GM10266 (cell line): ENCODE results near the gene DSC1.

Source experiments
- DNase-seq: peaks from one replicate; pipeline ENCODE4 v3.0.0; 2012; ENCODE audit errors: extremely low spot score
- TF ChIP-seq, protein P1 (sequence below): IDR thresholded peaks from 2 replicates; pipeline ENCODE4 v1.5.1; 2012; ENCODE audit warnings: mild to moderate bottlenecking, low read depth; ENCODE audit not compliant: control insufficient read depth, insufficient read depth; ENCODE audit errors: missing control alignments

Gene DSC1, protein sequence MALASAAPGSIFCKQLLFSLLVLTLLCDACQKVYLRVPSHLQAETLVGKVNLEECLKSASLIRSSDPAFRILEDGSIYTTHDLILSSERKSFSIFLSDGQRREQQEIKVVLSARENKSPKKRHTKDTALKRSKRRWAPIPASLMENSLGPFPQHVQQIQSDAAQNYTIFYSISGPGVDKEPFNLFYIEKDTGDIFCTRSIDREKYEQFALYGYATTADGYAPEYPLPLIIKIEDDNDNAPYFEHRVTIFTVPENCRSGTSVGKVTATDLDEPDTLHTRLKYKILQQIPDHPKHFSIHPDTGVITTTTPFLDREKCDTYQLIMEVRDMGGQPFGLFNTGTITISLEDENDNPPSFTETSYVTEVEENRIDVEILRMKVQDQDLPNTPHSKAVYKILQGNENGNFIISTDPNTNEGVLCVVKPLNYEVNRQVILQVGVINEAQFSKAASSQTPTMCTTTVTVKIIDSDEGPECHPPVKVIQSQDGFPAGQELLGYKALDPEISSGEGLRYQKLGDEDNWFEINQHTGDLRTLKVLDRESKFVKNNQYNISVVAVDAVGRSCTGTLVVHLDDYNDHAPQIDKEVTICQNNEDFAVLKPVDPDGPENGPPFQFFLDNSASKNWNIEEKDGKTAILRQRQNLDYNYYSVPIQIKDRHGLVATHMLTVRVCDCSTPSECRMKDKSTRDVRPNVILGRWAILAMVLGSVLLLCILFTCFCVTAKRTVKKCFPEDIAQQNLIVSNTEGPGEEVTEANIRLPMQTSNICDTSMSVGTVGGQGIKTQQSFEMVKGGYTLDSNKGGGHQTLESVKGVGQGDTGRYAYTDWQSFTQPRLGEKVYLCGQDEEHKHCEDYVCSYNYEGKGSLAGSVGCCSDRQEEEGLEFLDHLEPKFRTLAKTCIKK

DNA sequence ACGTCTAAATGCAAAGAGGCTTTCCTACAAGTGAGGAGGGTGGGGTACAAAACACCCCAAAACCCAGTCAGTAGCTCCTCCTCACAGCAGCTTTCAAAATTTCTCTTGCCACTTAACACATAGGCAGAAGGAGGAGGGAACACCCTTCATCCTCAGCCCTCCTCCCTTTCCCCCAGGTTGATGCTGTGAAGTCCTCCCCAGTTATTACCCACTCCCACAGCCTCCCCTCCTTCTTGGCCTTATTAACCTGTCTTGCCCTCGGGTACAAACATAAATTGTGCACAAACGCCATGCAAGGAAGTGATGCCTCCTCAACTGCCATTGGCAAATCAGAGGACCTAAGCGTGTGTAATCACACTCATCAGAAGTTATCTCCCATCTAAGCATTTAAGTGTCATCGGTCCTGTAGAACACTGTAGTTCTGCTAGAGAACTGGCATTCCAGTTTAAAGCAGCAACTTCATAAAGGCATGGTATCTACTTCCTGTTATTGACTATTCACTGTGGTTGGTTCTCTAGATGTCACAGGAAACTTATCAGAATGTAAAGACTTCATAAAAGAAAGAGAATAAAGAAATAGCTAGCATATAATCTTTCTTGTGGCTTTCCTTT, at the start of gene DSC1:
TSS of gene DSC1 (minus strand) at position 32 of the 611 bp plus-strand sequence. CDS start 262 bp downstream, outside the sequence.
- no peak for DNase-seq
- TF ChIP-seq, protein P1, sequence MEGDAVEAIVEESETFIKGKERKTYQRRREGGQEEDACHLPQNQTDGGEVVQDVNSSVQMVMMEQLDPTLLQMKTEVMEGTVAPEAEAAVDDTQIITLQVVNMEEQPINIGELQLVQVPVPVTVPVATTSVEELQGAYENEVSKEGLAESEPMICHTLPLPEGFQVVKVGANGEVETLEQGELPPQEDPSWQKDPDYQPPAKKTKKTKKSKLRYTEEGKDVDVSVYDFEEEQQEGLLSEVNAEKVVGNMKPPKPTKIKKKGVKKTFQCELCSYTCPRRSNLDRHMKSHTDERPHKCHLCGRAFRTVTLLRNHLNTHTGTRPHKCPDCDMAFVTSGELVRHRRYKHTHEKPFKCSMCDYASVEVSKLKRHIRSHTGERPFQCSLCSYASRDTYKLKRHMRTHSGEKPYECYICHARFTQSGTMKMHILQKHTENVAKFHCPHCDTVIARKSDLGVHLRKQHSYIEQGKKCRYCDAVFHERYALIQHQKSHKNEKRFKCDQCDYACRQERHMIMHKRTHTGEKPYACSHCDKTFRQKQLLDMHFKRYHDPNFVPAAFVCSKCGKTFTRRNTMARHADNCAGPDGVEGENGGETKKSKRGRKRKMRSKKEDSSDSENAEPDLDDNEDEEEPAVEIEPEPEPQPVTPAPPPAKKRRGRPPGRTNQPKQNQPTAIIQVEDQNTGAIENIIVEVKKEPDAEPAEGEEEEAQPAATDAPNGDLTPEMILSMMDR = no peak

DNA sequence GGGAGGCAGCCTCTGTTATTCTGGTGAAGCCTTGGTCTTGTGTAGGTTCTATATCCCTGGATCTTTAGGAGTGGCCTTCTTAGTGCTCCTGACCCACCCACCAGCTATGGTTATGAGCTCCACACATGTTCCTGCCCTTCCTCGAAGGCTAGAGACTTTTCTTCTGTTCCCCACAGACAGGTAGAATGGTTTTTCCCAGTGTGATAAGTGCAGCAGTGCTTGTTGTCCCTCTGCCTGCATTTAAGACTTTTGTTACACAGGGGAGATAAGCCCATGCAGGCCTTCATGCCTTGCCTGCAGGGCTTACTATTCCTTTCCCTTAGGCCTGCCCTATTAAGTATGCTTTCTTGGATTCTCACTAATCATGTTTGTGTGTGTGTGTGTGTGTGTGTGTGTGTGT, 48.4 kb upstream of the DSC1 start:
- no peak for DNase-seq
- TF ChIP-seq, protein P1 = no peak

DNA sequence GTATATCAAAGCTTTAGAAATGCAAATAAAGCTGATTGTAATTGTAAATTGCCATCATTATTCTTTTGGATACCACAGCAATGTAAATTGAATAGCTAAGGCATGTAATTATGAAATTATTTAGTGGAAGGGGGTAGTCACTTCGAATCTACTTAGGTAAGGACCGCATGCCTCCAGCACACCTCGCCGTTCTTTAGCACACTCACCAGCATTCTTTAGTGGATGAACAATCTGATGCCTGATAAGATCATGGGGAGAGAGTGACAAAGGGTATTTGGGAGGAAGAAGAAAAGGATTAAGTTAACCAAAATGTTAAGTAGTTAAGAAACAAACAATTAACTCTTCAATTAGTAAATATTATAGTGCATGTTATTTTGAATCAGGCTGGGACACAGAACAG, 46.4 kb upstream of the DSC1 start:
- DNase-seq = no peak
- TF ChIP-seq, protein P1 = no peak

DNA sequence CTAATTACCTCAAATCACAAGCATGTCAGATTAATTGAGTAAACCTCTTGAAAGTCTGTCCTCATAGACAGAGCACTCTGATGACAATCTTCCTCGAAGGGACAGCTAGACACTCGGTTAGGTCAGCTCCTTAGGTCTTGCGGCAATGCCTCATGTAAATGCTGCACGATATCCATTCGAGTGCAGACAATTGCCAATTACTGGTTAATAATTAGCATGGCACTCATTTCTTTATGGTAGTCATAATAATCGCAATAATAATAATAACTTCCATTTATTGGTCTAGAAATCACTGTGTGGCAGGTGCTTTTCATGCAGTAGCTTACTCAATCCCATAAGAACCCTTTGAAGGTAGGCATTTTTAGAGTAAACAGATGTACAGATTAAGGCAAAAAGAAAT, 44.7 kb upstream of the DSC1 start:
- TF ChIP-seq, protein P1 = no peak
- no peak for DNase-seq

DNA sequence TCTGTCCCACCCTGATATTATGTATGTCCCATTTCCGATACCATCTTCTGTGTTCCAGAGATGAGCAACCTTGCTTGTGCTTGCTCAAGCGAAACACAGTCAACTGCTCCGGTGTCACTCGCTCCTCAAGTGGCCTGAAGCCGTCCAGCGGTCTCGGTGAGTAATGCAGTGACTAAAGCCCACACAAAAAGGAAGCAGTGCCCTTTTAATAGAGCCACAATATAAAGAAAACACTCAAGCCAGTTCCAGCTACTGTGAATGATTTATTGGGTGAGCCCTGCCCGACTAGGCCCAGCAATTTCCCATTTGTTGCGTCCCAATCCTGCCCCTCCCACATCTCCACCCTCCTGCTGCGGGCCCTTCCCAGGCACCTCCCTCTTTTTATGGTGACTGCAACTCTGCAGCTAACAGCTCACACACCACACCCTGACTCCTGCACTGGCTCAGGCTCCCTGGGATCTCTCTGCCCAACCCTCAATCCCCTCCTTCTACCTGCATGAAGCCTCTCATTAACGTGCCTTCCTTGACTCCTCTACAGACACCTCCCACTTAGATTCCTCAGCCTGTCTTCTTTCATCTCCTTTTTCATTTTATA, 44.2 kb upstream of the DSC1 start:
- DNase-seq = peak; percentile 64
- TF ChIP-seq, protein P1 = peak; percentile 50

DNA sequence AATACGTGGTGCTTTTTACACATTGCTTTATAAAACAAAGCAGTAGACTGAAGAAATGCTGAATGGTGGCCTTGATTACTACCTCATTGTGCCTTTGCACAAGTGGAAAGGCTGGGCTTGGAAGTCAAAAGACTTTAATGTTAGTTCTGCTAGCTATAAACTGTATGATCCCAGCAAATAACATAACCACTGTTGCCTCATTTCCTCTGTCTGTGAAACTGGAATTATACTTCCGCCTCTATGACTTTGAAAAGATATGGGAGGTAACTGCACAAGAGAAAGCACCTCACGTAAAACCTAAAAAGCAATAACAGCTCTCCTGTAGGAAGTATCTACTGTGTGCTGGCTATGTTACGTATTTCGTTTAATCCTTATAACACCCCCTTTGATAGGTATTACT, 43.4 kb upstream of the DSC1 start:
- DNase-seq = no peak
- TF ChIP-seq, protein P1 = no peak
